CD4-positive, alpha-beta T cell (primary cell): Measurements from ENCODE around the gene LRRC1. TPM values are rescaled to one million over a fixed set of nuclear protein-coding genes. Genes with fewer than 3 reads are reported as not detected.

Experiments used
- ATAC-seq: fragments of 200-7000 bp; cut with Tn5 transposase; one replicate; pipeline ENCODE4 v1.10.0; 2022; ENCODE audit warnings: mild to moderate bottlenecking; ENCODE audit not compliant: poor library complexity
- CTCF ChIA-PET: fragments of 350-600 bp; sonication (Branson Sonifier 250); formaldehyde crosslinking; loops from one replicate; lab custom pipeline; 2021; ENCODE audit warnings: antibody characterized with exemption, inconsistent platforms; lab: Charles Lee
- POLR2A ChIA-PET: fragments of 350-600 bp; sonication (Branson Sonifier 250); formaldehyde crosslinking; loops from one replicate; lab custom pipeline; 2021; ENCODE audit warnings: antibody characterized with exemption, inconsistent platforms; lab: Charles Lee
- DNase-seq, 14 experiments: peaks; one replicate each; pipeline ENCODE4 v3.0.0-alpha.2; 2013 to 2020; ENCODE audit warnings: mixed read lengths in 2 of 14
- H3K27ac ChIP-seq, 2 donors: one replicate each; pipeline versions ENCODE4 v1.5.1 to v1.7.0; 2013; ENCODE audit warnings: low read length in 2 of 2, low read depth in 1 of 2, mild to moderate bottlenecking in 1 of 2
- H3K27me3 ChIP-seq, 2 experiments: 1 replicate in 1 of 2; 2 replicates in 1 of 2; pipeline versions ENCODE4 v1.6.1 to v1.7.0; 2013; ENCODE audit warnings: low read length in 2 of 2, control low read depth in 1 of 2, mild to moderate bottlenecking in 1 of 2, moderate library complexity in 1 of 2; ENCODE audit not compliant: insufficient read depth in 2 of 2, control insufficient read depth in 1 of 2
- H3K36me3 ChIP-seq: one replicate; pipeline ENCODE4 v1.6.1; 2013; ENCODE audit warnings: low read length, control low read depth; ENCODE audit not compliant: insufficient read depth
- H3K4me1 ChIP-seq: one replicate; pipeline ENCODE4 v1.6.1; 2013; ENCODE audit warnings: low read length, control low read depth; ENCODE audit not compliant: insufficient read depth
- H3K4me3 ChIP-seq: one replicate; pipeline ENCODE4 v1.5.1; 2013; ENCODE audit warnings: mild to moderate bottlenecking, low read length, moderate library complexity
- H3K9me3 ChIP-seq, 2 experiments: 1 replicate in 1 of 2; 2 replicates in 1 of 2; pipeline versions ENCODE4 v1.6.1 to v1.7.0; 2013; ENCODE audit warnings: low read length in 2 of 2, mild to moderate bottlenecking in 2 of 2, control low read depth in 1 of 2, moderate library complexity in 1 of 2; ENCODE audit not compliant: control insufficient read depth in 1 of 2, insufficient read depth in 1 of 2
- H3K27ac Mint-ChIP-seq: one replicate; pipeline ENCODE4 v1.8.0; 2020; ENCODE audit warnings: mixed read lengths
- H3K27me3 Mint-ChIP-seq: one replicate; pipeline ENCODE4 v1.8.0; 2021; ENCODE audit warnings: mixed read lengths
- H3K36me3 Mint-ChIP-seq: one replicate; pipeline ENCODE4 v1.8.0; 2021; ENCODE audit warnings: low read depth, mixed read lengths
- H3K4me1 Mint-ChIP-seq: one replicate; pipeline ENCODE4 v1.8.0; 2021; ENCODE audit warnings: low read depth, mixed read lengths
- H3K4me3 Mint-ChIP-seq: one replicate; pipeline ENCODE4 v1.8.0; 2020; ENCODE audit warnings: mild to moderate bottlenecking, mixed read lengths
- H3K9me3 Mint-ChIP-seq: one replicate; pipeline ENCODE4 v1.8.0; 2020; ENCODE audit warnings: mixed read lengths
- CTCF ChIP-seq: fragments of 200-600 bp; IDR thresholded peaks from one replicate; pipeline ENCODE4 v1.8.0; 2022; ENCODE audit warnings: antibody characterized with exemption, mild to moderate bottlenecking
- intact Hi-C, 2 experiments: fragments of 100-400 bp; cut with DNase I in 1 of 2; cut with micrococcal nuclease in 1 of 2; formaldehyde crosslinking; loops; one replicate each; pipeline versions ENCODE4 v1.15.1 to v1.9.0; 2023 to 2025; cut with DNase I, micrococcal nuclease
- total RNA-seq, 174 experiments: library from RNA in 2 of 174; stranded (reverse) in 2 of 174; gene quantifications; one replicate each; pipeline ENCODE4 v1.2.3 and lab custom pipeline; 2021 to 2026

Gene LRRC1
- total RNA-seq, 2 experiments from 2014 or later: 0.78 to 1.1 TPM

DNA sequence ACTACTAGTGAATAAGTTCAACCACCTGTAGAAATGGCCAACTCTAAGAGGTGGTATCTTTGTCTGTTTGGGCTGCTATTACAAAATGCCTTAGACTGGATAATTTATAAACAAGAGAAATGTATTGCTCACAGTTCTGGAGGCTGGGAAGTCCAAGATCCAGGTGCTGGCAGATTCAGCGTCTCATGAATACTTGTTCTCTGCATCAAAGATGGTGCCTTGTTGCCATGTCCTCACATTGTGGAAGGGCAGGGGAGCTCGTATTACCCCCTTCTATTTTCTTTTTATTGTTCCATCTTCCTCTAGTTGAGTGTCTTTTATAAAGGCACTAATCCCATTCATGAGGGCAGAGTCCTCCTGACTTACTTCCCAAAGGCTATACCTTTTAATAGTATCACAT lies 58.0 kb downstream of the LRRC1 start:
- no peaks in the 10 kb centered on the region for H3K27me3 ChIP-seq
- ATAC-seq: no peak
- Mint-ChIP-seq H3K4me3 (no peak overlapping the region), H3K4me1 (peaks cover 24% of the 10 kb centered on the region), H3K9me3 (peaks cover 3% of the 10 kb centered on the region), H3K27ac (no peak overlapping the region), H3K27me3 (no peaks in the 10 kb centered on the region), H3K36me3 (no peaks in the 10 kb centered on the region)
- H3K27ac ChIP-seq: no peak overlapping the region
- no peak for DNase-seq
- H3K36me3 ChIP-seq: no peaks in the 10 kb centered on the region
- intact Hi-C loops: no loop called here
- no peak for TF ChIP-seq CTCF
- peaks cover 3% of the 10 kb centered on the region for H3K4me1 ChIP-seq
- ChIA-PET POLR2A (no interaction called here), CTCF (no interaction called here)
- H3K9me3 ChIP-seq: no peaks in the 10 kb centered on the region
- no peak overlapping the region for H3K4me3 ChIP-seq

GRCh38 chr6:53854843-53855567 lies 60.2 kb downstream of the LRRC1 start:
- peaks cover 24% of the 10 kb centered on the region for H3K4me1 Mint-ChIP-seq
- Histone ChIP-seq H3K36me3 (no peaks in the 10 kb centered on the region), H3K27me3 (no peaks in the 10 kb centered on the region), H3K4me1 (peaks cover 3% of the 10 kb centered on the region), H3K4me3 (no peak overlapping the region), H3K27ac (no peak overlapping the region), H3K9me3 (no peaks in the 10 kb centered on the region)
- H3K36me3 Mint-ChIP-seq: no peaks in the 10 kb centered on the region
- POLR2A ChIA-PET: no interaction called here
- ATAC-seq (no peak), DNase-seq (peak in 4 of 14 experiments; percentile 4 to 39 (median 29))
- TF ChIP-seq CTCF: no peak
- no peak overlapping the region for H3K27ac Mint-ChIP-seq
- peaks cover 3% of the 10 kb centered on the region for H3K9me3 Mint-ChIP-seq
- intact Hi-C loops: no loop called here
- no peak overlapping the region for H3K4me3 Mint-ChIP-seq
- CTCF ChIA-PET: no interaction called here
- no peaks in the 10 kb centered on the region for H3K27me3 Mint-ChIP-seq

- H3K36me3 ChIP-seq: no peaks in the 10 kb centered on the region
- ChIA-PET CTCF (no interaction called here), POLR2A (no interaction called here)
- H3K9me3 Mint-ChIP-seq: no peaks in the 10 kb centered on the region
- H3K4me1 Mint-ChIP-seq: peaks cover 24% of the 10 kb centered on the region
- ATAC-seq: no peak
- intact Hi-C loops: no loop called here
- no peak overlapping the region for H3K4me3 Mint-ChIP-seq
- DNase-seq: no peak
- H3K4me3 ChIP-seq: no peak overlapping the region
- TF ChIP-seq CTCF: no peak
- H3K27ac Mint-ChIP-seq: no peak overlapping the region
- H3K27me3 ChIP-seq: no peaks in the 10 kb centered on the region
- no peaks in the 10 kb centered on the region for H3K36me3 Mint-ChIP-seq
- no peaks in the 10 kb centered on the region for H3K9me3 ChIP-seq
- H3K27ac ChIP-seq: no peak overlapping the region
- no peaks in the 10 kb centered on the region for H3K27me3 Mint-ChIP-seq
- H3K4me1 ChIP-seq: peaks cover 3% of the 10 kb centered on the region
Observed at GRCh38 chr6:53855940-53856339, 61.1 kb downstream of the LRRC1 start.
